HG02973 (cell line): ENCODE data around the gene E2F6.

Experiments used
- ATAC-seq: cut with Tn5 transposase; IDR thresholded peaks from one replicate; pipeline ENCODE4 v1.9.1; 2021; ENCODE audit warnings: moderate library complexity; ENCODE audit not compliant: unreplicated experiment

Gene E2F6

GRCh38 chr2:11465485-11466306 is at the start of gene E2F6:
TSS of gene E2F6 (minus strand) at chr2:11466161. CDS start at chr2:11465879, 282 bp downstream.
- ATAC-seq, result peak; percentile 47

GRCh38 chr2:11515490-11515981 is 49.6 kb upstream of the E2F6 start:
- ATAC-seq, result no peak

GRCh38 chr2:11514904-11515303 is 48.9 kb upstream of the E2F6 start:
- ATAC-seq, result no peak

GRCh38 chr2:11514081-11514730 is 48.2 kb upstream of the E2F6 start:
- ATAC-seq, result no peak

GRCh38 chr2:11513319-11513718 is 47.4 kb upstream of the E2F6 start:
- no peak for ATAC-seq

GRCh38 chr2:11512431-11512830 is 46.5 kb upstream of the E2F6 start:
- no peak for ATAC-seq

- ATAC-seq, result no peak
Measured at GRCh38 chr2:11509657-11510360, 43.8 kb upstream of the E2F6 start.

GRCh38 chr2:11508279-11508678 is 42.3 kb upstream of the E2F6 start:
- ATAC-seq, result no peak

GRCh38 chr2:11507517-11507916 is 41.6 kb upstream of the E2F6 start:
- ATAC-seq, result no peak

GRCh38 chr2:11506611-11506969 is 40.6 kb upstream of the E2F6 start:
- no peak for ATAC-seq

- peak; percentile 94 for ATAC-seq
Measured at GRCh38 chr2:11505652-11506610, 40.0 kb upstream of the E2F6 start.

- ATAC-seq, result no peak
Measured at GRCh38 chr2:11503354-11503927, 37.5 kb upstream of the E2F6 start.

GRCh38 chr2:11502740-11503292 is 36.9 kb upstream of the E2F6 start:
- ATAC-seq, result no peak

GRCh38 chr2:11500702-11501303 is 34.8 kb upstream of the E2F6 start:
- no peak for ATAC-seq

GRCh38 chr2:11499081-11499743 is 33.3 kb upstream of the E2F6 start:
- no peak for ATAC-seq

- peak; percentile 96 for ATAC-seq
Measured at GRCh38 chr2:11498543-11499034, 32.6 kb upstream of the E2F6 start.

GRCh38 chr2:11495844-11496681 is 30.1 kb upstream of the E2F6 start:
- ATAC-seq, result no peak

- ATAC-seq, result no peak
Measured at GRCh38 chr2:11494310-11494709, 28.3 kb upstream of the E2F6 start.
